Measurements from ENCODE around the gene KATNBL1.

- TF ChIP-seq MAX (IDR thresholded peaks at IDR 0.05; ENCODE audit: low read depth) (no peak), ELF1 (IDR thresholded peaks at IDR 0.05) (no peak), GATA2 (CRISPR knock-in tag; IDR thresholded peaks at IDR 0.05) (no peak), CTCF (IDR thresholded peaks at IDR 0.05) (no peak), CHD2 (IDR thresholded peaks at IDR 0.05; ENCODE audit: low read length, partially characterized antibody) (no peak), POLR2AphosphoS5 (IDR thresholded peaks at IDR 0.05; ENCODE audit: low read depth, low read length) (no peak), RCOR1 (IDR thresholded peaks at IDR 0.05; ENCODE audit: low read length) (no peak), FOXJ3 (CRISPR knock-in tag; IDR thresholded peaks at IDR 0.05) (no peak), EP300 (IDR thresholded peaks at IDR 0.05; ENCODE audit: borderline replicate concordance in 1 of 2, low read depth in 1 of 2, low read length in 1 of 2) (no peak)
- TF ChIP-seq, protein P1, sequence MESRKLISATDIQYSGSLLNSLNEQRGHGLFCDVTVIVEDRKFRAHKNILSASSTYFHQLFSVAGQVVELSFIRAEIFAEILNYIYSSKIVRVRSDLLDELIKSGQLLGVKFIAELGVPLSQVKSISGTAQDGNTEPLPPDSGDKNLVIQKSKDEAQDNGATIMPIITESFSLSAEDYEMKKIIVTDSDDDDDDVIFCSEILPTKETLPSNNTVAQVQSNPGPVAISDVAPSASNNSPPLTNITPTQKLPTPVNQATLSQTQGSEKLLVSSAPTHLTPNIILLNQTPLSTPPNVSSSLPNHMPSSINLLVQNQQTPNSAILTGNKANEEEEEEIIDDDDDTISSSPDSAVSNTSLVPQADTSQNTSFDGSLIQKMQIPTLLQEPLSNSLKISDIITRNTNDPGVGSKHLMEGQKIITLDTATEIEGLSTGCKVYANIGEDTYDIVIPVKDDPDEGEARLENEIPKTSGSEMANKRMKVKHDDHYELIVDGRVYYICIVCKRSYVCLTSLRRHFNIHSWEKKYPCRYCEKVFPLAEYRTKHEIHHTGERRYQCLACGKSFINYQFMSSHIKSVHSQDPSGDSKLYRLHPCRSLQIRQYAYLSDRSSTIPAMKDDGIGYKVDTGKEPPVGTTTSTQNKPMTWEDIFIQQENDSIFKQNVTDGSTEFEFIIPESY (IDR thresholded peaks at IDR 0.05; ENCODE audit: borderline replicate concordance, low read depth): no peak
Observed at GRCh38 chr15:34128898-34129297, 81.0 kb downstream of the KATNBL1 start.
